H7 (cell line): Measurements from ENCODE around the gene CYSRT1. TPM values are rescaled to one million over a fixed set of nuclear protein-coding genes. Genes with fewer than 3 reads are reported as not detected.
A peak's percentile ranks its signal among the peaks of the same experiment; 100 is the strongest.
"Not testable (repeated sequence)": the region's sequence is repeated elsewhere in the genome, so short reads cannot be mapped to it uniquely, and the experiment has no call there.

Experiments
- DNase-seq: peaks from one replicate; pipeline ENCODE4 v3.0.0; 2012
- H3K27me3 ChIP-seq: 2 replicates; pipeline ENCODE4 v1.6.0; 2011; ENCODE audit warnings: mild to moderate bottlenecking, low read length; ENCODE audit not compliant: control insufficient read depth, insufficient read depth
- H3K36me3 ChIP-seq: replicated peaks from 2 replicates; pipeline ENCODE4 v1.5.1; 2011; ENCODE audit warnings: low read length; ENCODE audit not compliant: control insufficient read depth, insufficient read depth
- H3K4me3 ChIP-seq: 2 replicates; pipeline ENCODE4 v1.5.1; 2011; ENCODE audit warnings: low read depth, mild to moderate bottlenecking, control low read depth, low read length, moderate library complexity; ENCODE audit not compliant: insufficient read depth
- total RNA-seq: library from RNA; depleted of rRNA; stranded (reverse); fragments of >200 nt; shearing (Covaris generic); gene quantifications from 2 replicates; pipeline ENCODE4 v1.2.3, GENCODE V29; 2014

The CYSRT1 gene
- total RNA-seq, 1 experiment from 2014 or later, result 0.83 TPM

- Histone ChIP-seq H3K27me3 (peaks cover 2% of the 10 kb centered on the region), H3K36me3 (peaks cover 7% of the 10 kb centered on the region), H3K4me3 (no peak overlapping the region)
- DNase-seq, result peak; percentile 66
Measured at GRCh38 chr9:137251490-137252268, 26.7 kb downstream of the CYSRT1 start.

- Histone ChIP-seq H3K4me3 (no peak overlapping the region), H3K36me3 (peaks cover 11% of the 10 kb centered on the region), H3K27me3 (peaks cover 2% of the 10 kb centered on the region)
- peak; percentile 91 for DNase-seq
Measured at GRCh38 chr9:137252555-137253506, 27.9 kb downstream of the CYSRT1 start.

GRCh38 chr9:137253717-137254623 lies 29.0 kb downstream of the CYSRT1 start:
- DNase-seq, result peak; percentile 69
- peak overlapping the region; percentile 97 for H3K4me3 ChIP-seq
- H3K36me3 ChIP-seq, result peaks cover 13% of the 10 kb centered on the region
- H3K27me3 ChIP-seq, result peaks cover 2% of the 10 kb centered on the region

DNA sequence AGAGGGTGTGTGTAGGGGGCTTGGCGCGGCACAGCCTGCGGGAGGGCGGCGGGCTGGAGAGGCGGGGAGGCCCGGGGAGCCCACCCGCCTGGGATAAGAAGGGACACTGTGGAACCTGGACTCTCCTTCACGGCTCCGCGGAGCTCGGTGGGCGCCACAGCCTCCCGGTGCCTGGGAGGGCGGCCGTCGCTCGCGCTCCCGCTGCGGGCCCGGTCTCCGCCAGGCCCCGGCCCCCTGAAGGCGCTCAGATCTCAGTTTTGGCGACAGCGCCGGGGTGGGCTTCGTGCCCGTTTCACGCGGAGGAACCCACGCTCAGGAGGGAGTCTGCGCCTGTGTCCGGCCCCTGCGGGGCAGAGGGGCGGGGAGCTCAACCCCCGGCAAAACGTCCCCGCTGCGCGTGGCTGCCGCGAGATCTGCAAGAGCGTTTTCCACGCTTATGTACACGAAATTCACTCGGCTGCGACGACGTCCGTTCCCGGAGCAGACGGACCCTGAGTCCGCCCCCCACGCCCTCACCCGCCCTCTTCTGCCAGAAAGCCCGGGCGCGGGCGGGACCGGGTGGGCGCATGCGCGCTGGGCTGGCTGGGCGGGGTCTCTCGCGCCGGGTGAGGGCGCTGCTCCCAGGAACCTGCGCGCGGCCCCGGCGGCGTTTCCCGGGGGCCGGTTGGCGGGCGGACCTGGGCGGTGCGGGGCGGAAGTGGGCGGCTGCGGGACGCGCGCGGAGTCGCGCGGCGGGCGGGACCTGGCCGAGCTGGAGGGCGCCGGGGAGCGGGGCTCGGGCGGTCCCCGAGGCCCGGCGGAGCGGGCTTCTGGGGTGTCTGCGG lies 29.9 kb downstream of the CYSRT1 start, which contains the start of gene NELFB:
NELFB (plus strand) TSS at position 704 of the 824 bp plus-strand sequence.
- peaks cover 17% of the 10 kb centered on the region for H3K36me3 ChIP-seq
- peak; percentile 100 for DNase-seq
- peaks cover 2% of the 10 kb centered on the region for H3K27me3 ChIP-seq
- peak within 1 kb of the TSS; percentile 97 for H3K4me3 ChIP-seq

GRCh38 chr9:137255448-137256114 lies 30.6 kb downstream of the CYSRT1 start:
- peaks cover 17% of the 10 kb centered on the region for H3K36me3 ChIP-seq
- H3K4me3 ChIP-seq, result peak overlapping the region; percentile 92

GRCh38 chr9:137256362-137256761 lies 31.4 kb downstream of the CYSRT1 start:
- no peak for DNase-seq
- peaks cover 17% of the 10 kb centered on the region for H3K36me3 ChIP-seq
- peak overlapping the region; percentile 92 for H3K4me3 ChIP-seq
- H3K27me3 ChIP-seq, result peaks cover 2% of the 10 kb centered on the region

More at GRCh38 chr9:137255448-137256114, 30.6 kb downstream of the CYSRT1 start:
- peaks cover 2% of the 10 kb centered on the region for H3K27me3 ChIP-seq
- no peak for DNase-seq

DNA sequence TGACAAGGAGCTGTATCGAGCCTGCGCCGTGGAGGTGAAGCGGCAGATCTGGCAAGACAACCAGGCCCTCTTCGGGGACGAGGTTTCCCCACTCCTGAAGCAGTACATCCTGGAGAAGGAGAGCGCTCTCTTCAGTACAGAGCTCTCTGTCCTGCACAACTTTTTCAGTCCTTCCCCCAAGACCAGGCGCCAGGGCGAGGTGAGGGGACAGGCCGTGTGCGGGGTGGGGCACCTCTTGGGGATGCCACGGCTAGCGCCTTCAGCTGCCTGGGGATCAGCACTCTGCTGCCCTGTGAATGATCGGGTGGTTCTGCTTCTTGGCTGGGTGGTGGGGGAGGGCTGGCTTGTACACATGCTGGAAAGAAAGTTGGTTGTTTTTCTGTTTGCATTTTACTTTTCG lies 31.9 kb downstream of the CYSRT1 start:
- DNase-seq, result no peak
- Histone ChIP-seq H3K27me3 (peaks cover 2% of the 10 kb centered on the region), H3K4me3 (no peak overlapping the region), H3K36me3 (peaks cover 17% of the 10 kb centered on the region)

GRCh38 chr9:137262173-137262908 lies 37.4 kb downstream of the CYSRT1 start:
- not testable (repeated sequence) for DNase-seq, H3K4me3 ChIP-seq, H3K27me3 ChIP-seq
- H3K36me3 ChIP-seq, result peaks cover 11% of the 10 kb centered on the region

DNA sequence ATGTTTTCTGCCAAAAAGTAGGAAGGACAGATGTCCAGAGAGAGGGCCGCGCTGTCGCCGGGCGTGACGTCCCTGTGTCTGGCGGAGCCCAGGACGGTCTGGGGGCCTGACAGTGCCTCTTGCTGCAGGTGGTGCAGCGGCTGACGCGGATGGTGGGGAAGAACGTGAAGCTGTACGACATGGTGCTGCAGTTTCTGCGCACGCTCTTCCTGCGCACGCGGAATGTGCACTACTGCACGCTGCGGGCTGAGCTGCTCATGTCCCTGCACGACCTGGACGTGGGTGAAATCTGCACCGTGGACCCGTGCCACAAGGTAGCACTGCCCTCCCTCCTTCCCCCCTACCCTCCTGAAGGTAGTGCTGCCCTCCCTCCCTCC lies 37.9 kb downstream of the CYSRT1 start:
- Histone ChIP-seq H3K36me3 (peaks cover 11% of the 10 kb centered on the region), H3K27me3 (no peaks in the 10 kb centered on the region), H3K4me3 (no peak overlapping the region)
- DNase-seq, result no peak

- no peak for DNase-seq
- Histone ChIP-seq H3K4me3 (no peak overlapping the region), H3K36me3 (peaks cover 12% of the 10 kb centered on the region), H3K27me3 (no peaks in the 10 kb centered on the region)
Measured at GRCh38 chr9:137263506-137263905, 38.5 kb downstream of the CYSRT1 start.

DNA sequence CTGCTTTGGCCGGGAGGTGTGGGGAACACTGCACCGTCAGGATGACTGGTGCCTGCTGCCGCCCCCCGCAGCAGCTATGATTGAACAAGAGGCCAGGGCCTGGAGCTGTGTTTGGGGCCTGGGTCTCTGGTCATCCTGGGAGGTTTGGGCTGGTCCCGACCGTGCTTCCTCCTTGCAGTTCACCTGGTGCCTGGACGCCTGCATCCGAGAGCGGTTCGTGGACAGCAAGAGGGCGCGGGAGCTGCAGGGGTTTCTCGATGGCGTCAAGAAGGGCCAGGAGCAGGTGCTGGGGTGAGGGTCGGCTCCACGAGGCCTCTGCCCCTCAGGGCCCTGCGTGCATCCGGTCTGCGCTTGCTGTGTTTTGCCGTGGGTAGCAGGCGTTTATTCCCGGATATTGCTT lies 39.1 kb downstream of the CYSRT1 start:
- Histone ChIP-seq H3K4me3 (no peak overlapping the region), H3K27me3 (no peaks in the 10 kb centered on the region), H3K36me3 (peaks cover 16% of the 10 kb centered on the region)
- no peak for DNase-seq

DNA sequence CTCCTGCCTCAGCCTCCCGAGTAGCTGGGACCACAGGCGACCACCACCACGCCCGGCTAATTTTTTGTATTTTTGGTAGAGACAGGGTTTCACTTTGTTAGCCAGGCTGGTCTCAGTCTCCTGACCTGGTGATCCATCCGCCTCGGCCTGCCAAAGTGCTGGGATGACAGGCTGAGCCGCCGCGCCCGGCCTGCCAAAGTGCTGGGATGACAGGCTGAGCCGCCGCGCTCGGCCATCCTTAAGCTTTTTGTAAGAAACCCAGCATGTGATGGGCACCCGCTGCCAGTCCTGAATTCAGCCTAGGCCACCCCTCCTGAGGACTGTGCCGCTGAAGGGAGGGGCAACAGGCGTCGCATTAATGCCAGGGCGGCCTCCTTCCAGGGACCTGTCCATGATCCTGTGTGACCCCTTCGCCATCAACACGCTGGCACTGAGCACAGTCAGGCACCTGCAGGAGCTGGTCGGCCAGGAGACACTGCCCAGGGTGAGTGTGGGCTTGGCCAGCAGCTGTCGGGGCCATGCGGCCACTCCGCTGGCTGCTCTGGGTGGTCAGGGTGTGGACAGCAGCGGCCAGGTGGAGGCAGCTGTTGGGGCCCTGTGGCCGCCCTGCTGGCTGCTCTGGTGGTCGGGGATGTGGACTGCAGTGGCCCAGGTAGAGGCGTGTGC lies 40.7 kb downstream of the CYSRT1 start:
- Histone ChIP-seq H3K27me3 (no peaks in the 10 kb centered on the region), H3K36me3 (peaks cover 20% of the 10 kb centered on the region), H3K4me3 (no peak overlapping the region)
- DNase-seq, result no peak
